Cortex of kidney (tissue), 1 donor: ENCODE measurements around the gene ECPAS.
A peak's percentile ranks its signal among the peaks of the same experiment; 100 is the strongest.
"Not testable (repeated sequence)": the region's sequence is repeated elsewhere in the genome, so short reads cannot be mapped to it uniquely, and the experiment has no call there.

Source experiments
- DNase-seq: peaks from one replicate; lab custom pipeline; 2025; lab: John Stamatoyannopoulos, UW

Gene ECPAS

GRCh38 chr9:111483858-111484571 is at the start of gene ECPAS:
Gene ECPAS (minus strand): TSS chr9:111484383. CDS start chr9:111472918, 11,465 bp downstream.
- DNase-seq = peak; percentile 11

- DNase-seq = no peak
These were observed 49.1 kb upstream of the ECPAS start for GRCh38 chr9:111533099-111533790.

GRCh38 chr9:111531716-111532115 is 47.5 kb upstream of the ECPAS start:
- DNase-seq = no peak

GRCh38 chr9:111529787-111530186 is 45.6 kb upstream of the ECPAS start:
- no peak for DNase-seq

- no peak for DNase-seq
These were observed 43.2 kb upstream of the ECPAS start for GRCh38 chr9:111527347-111527746.

GRCh38 chr9:111525056-111525977 is 41.1 kb upstream of the ECPAS start, which contains the start of gene ZNF483:
Gene ZNF483 (plus strand): TSS chr9:111525179. CDS start chr9:111527396, 2,217 bp downstream.
- no peak for DNase-seq

GRCh38 chr9:111524731-111525055 is 40.5 kb upstream of the ECPAS start:
- DNase-seq = no peak

- DNase-seq = no peak
These were observed 31.9 kb upstream of the ECPAS start for GRCh38 chr9:111516061-111516465.

- DNase-seq = no peak
These were observed 30.8 kb upstream of the ECPAS start for GRCh38 chr9:111514967-111515366.

- DNase-seq = not testable (repeated sequence)
These were observed 27.4 kb upstream of the ECPAS start for GRCh38 chr9:111511581-111511980.

GRCh38 chr9:111502506-111502905 is 18.3 kb upstream of the ECPAS start:
- no peak for DNase-seq

GRCh38 chr9:111501648-111502047 is 17.5 kb upstream of the ECPAS start:
- no peak for DNase-seq

GRCh38 chr9:111501005-111501562 is 16.9 kb upstream of the ECPAS start:
- DNase-seq = no peak

- DNase-seq = not testable (repeated sequence)
These were observed 13.0 kb upstream of the ECPAS start for GRCh38 chr9:111497196-111497595.

GRCh38 chr9:111484572-111484894 is 350 bp upstream of the ECPAS start:
- DNase-seq = no peak

GRCh38 chr9:111483439-111483857 is 735 bp downstream of the ECPAS start:
- DNase-seq = no peak

- peak; percentile 9 for DNase-seq
These were observed 1.3 kb downstream of the ECPAS start for GRCh38 chr9:111482694-111483438.

GRCh38 chr9:111481885-111482636 is 2.1 kb downstream of the ECPAS start:
- DNase-seq = no peak

- DNase-seq = no peak
These were observed 6.5 kb downstream of the ECPAS start for GRCh38 chr9:111477677-111478076.

GRCh38 chr9:111475195-111475594 is 9.0 kb downstream of the ECPAS start:
- DNase-seq = no peak

GRCh38 chr9:111474385-111474784 is 9.8 kb downstream of the ECPAS start:
- DNase-seq = no peak
